NCI-H2227 (cell line): ENCODE data around the gene SMIM36.
"Not testable (repeated sequence)": the region's sequence is repeated elsewhere in the genome, so short reads cannot be mapped to it uniquely, and the experiment has no call there.

Source experiments
- DNase-seq: peaks from one replicate; lab custom pipeline; 2025; ENCODE audit not compliant: unreplicated experiment; lab: John Stamatoyannopoulos, UW

The SMIM36 gene

DNA sequence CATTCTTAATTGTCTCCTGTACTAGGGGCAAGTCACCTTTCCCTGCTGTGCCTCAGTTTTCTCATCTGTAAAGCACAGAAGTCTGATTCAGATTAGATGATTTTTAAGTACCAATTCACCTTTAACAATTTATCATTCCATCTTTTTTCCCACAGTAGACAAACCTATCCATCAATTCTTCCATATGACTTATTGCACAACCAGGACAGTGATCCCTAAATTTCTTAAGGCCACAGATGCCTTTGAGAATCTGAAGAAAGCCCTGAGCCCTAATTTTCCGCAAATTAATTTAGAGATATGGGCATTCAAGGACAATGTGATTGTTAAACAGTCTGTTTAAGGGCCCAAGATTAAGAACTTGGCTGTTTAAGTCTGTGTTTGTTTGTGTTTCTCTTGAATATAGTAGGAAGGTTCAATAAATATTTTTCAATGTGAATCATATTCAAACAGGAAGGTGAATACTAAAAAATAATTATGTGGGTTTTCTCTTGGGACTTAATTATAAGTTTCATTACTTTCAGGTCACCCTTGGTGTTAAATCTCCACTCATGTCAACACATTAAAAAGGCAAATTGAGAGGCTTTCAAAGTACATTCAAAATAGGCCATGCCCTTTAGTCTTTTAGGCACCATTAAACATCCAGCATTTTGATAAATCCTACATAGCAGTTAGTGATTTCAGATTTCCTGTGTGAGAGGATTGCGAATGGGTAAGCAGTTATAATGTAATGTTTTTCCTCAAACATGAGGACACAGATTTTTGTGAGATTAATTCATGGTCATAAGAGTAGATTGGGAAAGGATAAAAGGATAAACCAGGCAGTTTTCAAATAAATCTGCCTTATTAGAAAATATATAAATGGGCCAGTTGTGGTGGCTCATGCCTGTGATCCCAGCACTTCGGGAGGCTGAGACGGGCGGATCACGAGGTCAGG, 54.7 kb downstream of the SMIM36 start:
- no peak for DNase-seq

DNA sequence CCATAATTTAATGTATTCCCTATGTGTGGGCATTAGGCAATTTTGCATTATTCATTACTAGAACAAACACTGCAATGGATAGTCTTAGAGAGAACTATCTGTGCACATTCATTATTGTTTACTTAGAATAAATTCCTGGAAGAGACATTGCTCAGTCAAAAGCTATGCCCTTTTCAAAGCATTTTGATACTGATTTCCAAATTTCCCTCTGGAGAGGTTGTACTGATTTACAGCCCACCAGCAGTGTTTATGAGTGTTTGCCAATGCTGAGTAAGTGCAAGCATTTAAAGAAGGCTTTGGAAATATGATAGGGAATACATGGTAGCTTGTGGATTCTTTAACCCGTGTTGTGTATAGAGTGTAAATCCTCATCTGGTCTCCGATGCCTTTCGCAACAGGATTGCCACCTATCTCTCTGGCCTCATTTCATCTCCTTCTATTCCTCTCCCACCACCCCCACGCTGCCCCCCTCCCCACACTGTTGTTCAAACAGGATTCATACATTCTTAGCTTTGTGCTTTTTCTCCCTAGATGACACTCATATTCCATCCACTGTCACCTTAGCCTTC, 56.3 kb downstream of the SMIM36 start:
- DNase-seq = no peak

DNA sequence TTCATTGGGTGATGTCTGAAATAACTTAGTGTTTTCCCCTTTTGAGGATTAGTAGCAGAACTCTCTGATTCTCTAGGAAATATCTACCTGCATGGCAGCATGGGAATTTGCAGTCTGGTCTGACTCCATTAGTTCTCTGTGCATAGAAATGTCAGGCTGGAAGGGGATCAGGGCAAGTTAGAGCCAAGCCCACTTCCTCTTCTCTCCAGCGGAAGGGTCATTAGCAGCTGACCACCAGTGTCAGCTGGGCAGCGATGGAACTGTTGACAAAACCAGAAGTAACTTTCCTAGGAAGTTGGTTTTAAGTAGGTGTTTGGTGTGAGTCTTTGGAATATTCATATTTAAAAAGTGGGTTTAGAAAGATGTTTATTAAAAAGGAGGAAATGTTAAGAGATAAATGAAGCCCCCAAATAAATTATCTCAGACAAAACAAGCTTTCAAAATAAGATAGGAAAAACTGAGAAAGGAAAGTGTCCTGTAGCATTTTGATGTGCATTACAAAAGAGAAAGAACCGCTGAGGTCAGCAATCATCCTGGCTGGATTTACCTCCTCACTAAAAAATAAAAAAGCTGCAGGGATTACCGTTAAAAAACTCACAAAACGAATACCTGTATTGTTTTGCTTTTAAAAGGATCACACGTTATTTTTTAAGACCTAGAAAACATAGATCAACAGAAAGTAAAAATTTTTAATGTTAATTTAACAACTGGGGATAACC, 57.3 kb downstream of the SMIM36 start:
- DNase-seq = no peak

DNA sequence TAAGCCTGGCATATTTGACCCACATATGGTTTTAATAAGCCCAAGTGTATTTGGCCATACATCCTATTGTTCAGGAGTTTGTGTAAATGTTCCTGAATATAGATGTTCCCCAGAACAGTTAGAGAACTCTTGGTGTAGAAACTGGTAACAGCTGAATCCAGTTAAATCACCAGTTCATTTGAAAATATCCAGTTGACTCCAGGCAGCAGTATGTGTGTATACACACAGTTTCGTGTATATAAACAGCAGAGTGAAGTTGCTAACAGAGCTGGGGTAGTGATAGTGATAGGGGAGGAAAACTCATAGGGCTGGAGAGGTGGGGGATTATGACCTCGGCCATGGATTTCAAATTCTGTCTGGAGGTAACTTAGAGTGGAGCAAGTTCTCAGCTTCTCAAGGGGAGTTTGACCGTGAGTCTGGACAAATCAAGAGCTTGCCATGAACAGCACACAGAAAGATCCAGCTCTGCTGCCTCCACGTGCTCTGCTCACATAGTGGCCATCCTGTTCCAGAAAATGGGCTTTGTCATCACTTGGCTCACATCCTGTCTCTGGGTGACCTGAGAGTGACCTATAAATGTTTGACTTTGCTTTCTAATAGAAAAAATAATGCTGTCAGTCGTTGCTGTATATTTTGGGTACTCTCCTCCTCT, 59.0 kb downstream of the SMIM36 start:
- DNase-seq = no peak

DNA sequence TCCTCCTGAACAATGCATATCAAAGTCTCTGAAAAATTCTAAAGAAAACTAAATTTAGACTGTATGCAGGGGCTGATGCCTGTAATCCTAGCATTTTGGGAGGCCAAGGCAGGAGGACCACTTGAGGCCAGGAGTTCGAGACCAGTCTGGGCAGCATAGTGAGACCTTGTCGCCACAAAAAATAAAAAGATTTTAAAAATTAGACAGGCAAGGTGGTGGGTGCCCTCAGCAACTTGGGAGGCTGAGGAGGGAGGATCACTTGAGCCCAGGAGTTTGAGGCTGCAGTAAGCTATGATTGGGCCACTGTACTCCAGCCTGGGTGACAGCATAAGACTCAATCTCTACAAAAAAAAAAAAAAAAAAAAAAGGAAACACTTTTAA, 59.5 kb downstream of the SMIM36 start:
- DNase-seq = no peak

DNA sequence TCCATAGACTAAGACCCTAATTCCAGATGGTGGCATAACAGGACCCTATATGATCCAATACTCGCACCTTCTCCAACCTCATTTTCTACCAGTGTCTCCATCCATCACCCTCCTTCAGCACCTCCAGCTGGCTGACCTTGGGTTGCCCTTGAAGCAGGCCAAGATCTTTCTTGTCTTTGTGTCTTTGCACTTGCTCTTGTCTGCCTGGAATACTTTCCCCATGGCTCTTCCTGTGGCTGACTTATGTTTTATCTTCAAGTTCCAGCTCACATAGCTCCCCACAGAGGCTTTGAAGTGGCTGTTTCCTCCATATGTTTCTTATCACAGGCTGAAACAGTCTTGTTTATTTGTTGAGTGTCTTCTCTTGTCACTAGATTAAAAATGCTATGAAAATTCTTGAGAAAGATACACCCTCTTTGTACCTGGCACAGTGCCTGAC, 60.0 kb downstream of the SMIM36 start:
- DNase-seq = no peak

DNA sequence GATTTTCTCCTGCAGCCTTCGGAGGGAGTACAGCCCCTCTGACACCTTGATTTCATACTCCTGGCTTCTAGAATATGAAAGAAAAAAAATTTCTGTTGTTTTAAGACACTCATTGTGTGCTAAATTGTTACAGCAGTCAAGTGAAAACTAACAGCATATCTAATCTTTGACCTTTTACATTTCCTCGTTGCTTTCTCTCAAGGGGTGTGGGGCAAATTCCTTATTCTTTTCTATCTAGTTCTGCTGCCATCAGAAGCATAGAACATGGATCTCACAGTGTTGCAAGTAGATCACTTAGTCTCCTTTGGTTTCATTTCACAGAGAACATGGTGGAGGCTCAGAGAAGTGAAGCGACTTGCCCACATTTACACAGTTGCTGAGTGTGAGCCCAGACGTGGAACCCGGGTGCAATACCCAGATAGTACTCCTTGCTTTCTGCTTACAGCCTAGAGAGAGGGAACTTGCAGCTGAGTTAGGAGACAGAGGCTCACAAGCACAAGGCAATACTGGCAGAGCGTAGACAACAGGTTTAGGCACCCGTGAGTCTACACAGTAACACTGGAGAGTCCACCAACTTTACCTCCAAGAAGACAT, 60.9 kb downstream of the SMIM36 start:
- DNase-seq = no peak

DNA sequence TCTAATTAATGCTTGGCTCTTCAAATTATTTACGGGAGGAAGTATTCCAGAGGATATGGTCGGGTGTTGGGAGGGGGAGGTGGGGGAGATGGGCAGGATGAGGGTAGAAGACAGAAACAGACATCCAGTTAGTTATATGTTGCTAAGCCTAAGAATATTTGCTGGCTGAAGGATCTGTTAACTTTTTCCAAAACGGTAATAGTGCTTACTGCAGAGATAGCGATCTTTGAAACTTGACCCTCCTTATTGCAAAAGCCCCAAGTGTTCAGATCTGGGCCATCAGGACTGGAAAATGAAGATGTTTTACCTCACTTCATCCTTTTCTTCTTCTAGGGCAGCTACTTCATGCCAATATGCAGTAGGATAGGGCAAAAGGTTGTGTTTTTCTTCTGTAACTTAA, 62.6 kb downstream of the SMIM36 start:
- no peak for DNase-seq

DNA sequence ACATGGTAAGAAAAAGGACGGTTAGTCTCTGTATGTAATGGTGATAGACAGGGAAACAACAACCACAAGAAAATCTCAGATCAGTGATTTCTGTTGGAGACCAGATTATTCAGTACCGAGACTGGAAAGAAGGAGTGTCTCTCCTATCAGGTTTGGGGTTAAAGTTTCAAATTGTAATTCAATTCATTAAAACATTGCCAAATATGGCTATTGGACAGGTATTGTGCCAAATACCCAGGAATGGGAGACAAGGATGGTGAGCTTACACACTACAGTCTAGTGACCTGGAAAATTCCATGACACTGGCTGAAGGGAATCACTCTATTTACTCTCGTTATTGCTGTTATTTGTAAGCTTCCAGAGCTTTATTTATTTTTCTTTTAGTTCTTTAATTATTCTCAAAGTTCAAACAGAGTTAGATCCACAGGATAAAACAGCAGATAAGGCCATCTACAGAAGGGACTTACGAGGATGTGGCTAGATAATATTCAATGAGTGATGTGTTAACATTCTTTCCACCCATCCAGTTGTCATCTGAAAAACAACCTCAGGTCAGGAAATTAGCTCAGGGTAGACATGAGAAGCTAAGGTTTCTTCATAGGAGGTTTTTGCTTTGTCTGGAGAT, 64.6 kb downstream of the SMIM36 start:
- no peak for DNase-seq

DNA sequence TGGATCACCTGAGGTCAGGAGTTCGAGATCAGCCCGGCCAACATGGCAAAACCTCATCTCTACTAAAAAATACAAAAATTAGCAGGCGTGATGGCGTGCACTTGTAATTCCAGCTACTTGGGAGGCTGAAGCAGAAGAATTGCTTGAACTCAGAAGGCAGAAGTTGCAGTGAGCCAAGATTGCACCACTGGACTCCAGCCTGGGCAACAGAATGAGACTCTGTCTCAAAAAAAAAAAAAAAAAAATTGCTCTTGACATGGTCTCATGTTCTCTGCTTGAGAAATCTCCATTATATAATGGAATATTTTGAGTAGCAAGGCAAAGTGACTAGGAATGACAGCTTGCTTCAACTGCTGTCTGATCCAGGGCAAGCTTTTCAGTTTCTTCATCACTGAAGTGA, 65.2 kb downstream of the SMIM36 start:
- DNase-seq = not testable (repeated sequence)

DNA sequence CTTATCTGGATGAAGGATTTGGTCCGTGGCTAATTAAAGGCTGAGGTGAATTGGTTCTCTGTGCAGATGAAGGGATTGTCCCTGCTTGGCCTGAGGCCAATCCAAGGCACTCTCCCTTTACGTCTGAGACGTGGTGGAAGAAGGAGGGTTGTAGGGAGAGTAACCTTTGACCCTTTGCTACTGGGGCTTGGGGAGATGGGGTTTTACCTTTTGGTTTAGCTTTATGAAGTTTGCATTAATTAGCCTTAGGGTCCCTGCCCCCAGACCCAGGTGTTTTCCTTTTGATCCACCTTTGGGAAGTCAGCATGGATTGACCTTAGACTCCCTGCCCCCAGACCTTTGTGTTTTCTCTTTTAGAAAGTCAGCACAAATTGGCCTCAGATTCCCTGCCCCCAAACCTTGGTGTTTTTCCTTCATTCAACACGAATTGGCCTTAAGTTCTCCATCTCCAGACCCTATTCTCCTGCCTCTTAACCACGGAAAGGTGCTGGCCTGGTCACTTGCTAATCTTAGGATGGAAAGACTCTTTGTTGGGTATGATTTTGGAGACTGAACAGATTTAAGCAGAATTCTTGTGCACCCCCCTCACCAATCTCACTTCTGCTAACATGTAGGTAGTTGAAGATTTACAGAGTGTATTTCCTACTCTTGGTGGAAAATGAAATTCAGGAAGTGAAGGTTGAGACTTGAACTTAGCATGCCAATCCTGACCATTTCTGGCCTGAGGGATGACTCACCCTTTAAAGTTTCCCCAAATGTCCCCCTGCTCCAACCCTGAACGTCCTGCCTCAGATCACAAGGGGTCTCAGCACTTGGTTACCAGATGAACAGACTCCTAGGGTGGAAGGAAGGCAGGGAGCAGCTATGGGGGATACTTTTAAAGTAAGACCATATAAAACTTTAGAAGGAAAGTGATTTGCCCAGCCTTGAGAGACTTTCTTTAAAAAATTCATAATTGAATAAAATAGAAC, 66.5 kb downstream of the SMIM36 start:
- DNase-seq = no peak

DNA sequence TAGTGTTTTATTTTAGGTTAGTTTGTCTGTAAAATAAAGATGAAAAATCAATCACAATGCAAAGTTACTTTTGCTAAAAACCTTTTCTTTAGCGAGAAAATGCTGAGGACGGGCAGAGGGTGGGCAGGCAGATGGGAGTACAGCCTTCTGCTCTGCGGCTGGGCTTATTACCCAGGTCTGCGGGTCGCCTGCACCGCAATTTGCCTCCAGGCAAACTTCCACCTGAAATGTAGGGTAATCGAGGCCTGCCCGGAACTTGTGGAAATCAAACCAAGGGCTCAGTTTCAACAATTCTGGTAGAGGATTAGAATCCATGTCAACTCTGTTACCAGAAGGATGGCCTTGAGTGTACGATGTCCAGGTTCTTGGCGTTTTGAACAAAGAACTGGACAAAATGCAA, 67.3 kb downstream of the SMIM36 start:
- no peak for DNase-seq

DNA sequence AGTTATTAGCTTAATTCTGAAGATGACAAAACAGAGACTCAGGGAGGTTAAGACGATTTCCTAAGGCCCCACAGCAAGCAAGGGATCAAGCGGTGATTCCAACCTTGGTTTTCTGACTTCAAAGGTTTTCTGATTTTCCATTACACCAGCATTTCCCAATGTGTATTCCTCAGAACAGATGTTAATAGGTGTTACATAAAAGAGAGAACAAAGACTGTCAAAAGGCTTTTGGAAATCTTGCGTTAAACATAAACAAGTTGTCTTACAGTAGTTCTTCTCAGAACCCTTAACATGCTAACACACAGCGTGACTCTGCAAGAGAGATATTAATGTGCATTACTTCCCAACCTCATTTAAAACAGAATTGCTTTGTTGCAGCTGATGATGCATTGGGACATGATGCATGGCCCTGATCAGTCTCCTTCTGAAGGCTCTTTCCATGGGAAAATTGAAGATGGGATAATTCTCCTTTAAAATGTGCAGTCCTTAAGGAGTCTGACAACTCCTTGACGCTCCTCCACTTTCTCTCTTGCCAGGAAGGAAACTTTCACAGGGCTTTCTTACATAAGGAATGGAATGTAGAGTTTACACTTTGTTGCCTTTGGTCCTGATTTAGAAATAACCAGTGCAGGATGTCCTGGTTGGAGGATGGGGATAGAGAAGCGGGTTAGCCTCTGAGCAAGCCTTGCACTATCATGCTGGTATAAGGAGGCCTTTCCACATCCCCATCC, 68.1 kb downstream of the SMIM36 start:
- DNase-seq = no peak

DNA sequence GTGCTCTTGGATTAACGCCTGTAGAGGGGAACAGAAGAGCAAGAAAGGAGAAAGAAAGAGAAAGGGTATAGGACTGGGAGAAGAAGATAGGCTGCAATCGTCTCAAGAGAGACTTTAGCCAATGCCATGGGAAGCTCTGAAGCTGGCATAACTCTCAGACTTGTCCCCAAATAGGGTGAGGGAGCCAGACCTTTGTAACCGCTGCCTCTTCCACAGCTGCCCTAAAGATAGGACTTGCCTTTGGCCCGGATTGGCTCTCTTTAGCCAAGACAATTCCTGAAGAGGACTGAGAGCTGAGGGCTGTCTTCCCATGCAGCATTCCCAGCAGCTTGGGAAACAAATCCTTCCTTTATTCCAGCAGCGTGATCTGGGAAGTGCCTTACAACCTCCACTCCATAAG, 68.8 kb downstream of the SMIM36 start:
- DNase-seq = no peak

DNA sequence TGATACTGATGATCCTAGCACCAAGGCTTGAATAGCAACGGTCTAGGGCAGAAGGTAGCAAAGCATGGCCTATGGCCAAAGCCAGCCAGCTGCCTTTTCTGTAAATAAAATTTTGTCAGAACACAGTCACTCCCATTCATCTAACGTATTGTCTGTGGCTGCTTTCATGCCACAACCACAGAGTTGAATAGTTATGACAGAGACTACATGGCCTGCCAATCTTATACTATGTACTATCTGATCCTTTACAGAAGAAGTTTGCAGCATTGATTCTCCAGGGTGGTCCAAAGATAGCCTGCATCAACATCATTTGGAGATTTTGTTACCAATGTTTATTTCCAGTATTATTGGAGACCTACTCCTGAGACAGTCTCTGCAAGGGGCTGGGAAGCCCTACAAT, 69.7 kb downstream of the SMIM36 start:
- no peak for DNase-seq

DNA sequence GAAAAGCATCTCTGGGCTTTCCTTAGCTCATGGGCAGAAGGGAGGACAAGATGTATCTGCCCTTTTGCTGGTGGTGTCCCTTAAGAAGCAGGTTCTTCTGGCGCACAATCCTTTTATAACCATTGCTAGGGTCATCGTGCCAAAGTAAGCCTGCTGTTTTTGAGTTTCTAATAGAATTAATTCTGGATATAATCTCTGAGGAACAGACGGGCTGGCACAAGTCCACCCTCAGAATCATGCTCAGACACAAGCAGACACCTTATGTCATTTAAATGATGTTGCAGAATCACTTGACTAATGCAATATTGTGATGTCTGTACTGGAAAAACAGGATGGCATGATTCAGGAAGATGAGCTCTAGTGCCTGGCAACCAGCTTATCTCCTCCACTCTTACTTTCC, 70.9 kb downstream of the SMIM36 start:
- no peak for DNase-seq

DNA sequence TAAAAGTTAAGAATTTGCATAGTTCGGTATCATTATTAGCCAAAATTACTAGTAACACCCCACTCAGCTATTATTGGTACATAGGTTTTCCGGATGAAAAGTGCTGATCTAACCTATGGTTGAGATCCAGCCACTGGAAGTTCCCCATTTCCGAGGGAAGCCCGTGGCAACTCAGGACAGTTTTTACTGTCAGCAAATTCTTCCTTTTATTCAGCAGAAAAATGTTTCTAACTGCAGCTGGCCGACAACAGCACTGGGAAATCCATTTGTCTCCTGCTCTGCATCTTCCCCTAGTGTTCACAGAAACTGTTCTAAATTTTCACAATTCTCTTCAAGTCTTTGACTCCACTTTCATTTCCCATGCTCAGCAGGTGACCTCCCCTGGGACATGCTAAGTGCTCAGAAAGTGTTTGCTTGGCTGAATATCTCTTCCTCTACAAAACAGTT, 74.1 kb downstream of the SMIM36 start:
- no peak for DNase-seq

DNA sequence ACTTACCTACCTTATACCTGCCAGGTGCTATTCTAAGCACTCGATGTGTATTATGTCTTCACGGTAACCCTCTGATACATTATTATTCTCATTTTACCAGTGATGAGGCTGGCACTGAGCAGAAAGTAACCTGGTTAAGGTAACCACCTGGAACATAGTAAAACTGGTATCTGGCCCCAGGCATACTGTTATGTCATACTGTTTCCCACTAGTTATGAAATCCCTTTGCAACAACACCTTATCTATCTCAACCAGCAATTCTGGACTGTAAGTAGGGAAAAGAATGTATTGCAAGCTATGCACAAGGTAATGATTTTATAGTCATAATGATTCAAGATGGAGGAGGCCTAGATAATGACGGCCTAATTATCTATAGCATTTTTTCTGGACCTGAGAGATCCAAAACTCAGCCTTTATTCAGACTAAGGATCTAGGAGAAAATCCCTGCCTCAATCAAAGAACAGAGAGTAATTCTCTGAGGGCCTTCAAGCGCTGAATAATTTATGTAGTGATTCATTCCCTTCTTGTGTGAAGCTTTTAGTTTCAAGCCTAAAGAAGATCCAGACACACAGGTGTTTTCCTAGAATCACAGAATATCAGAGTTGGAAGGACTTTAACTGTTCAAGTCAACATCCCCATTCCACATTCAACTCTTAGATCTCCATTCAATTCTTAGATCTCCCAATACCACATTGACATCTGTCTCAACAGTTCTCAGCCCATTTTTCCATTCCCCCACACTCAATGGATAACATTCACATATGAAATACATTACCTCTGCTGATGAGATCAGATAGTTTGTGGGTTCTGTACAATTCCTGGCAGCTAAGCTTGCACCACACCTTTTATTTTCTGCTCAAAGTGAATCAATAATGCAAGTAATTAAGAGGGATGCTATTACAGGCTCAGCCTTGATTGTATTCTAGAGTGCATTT, 74.8 kb downstream of the SMIM36 start:
- DNase-seq = no peak
